HepG2 (cell line): ENCODE results near the gene ASCL3. TPM values are rescaled to one million over a fixed set of nuclear protein-coding genes. Genes with fewer than 3 reads are reported as not detected.

ENCODE experiments used
- BCLAF1 ChIP-seq: fragments of 450-650 bp; IDR thresholded peaks from 2 replicates; pipeline ENCODE4 v1.6.1; 2017; ENCODE audit warnings: mild to moderate bottlenecking
- CEBPB ChIP-seq: IDR thresholded peaks from 2 replicates; pipeline ENCODE4 v1.6.1; 2011; ENCODE audit warnings: low read depth, low read length, improper control_type of control experiment, borderline replicate concordance
- DPF2 ChIP-seq: sonication (generic); formaldehyde crosslinking; IDR thresholded peaks from 2 replicates; pipeline ENCODE4 v1.4.0; 2020; ENCODE audit warnings: mild to moderate bottlenecking, low read depth, missing genetic modification reagents, borderline replicate concordance
- ELF1 ChIP-seq: sonication (generic); formaldehyde crosslinking; IDR thresholded peaks from 2 replicates; pipeline ENCODE4 v1.4.0; 2020; ENCODE audit warnings: missing genetic modification reagents
- HOXD1 ChIP-seq: sonication (generic); formaldehyde crosslinking; IDR thresholded peaks from 2 replicates; pipeline ENCODE4 v1.5.0; 2020; ENCODE audit warnings: missing genetic modification reagents
- IRF1 ChIP-seq: sonication (generic); formaldehyde crosslinking; IDR thresholded peaks from 2 replicates; pipeline ENCODE4 v1.4.0; 2020; ENCODE audit warnings: low read depth, mild to moderate bottlenecking, missing genetic modification reagents
- MYPOP ChIP-seq: sonication (generic); formaldehyde crosslinking; IDR thresholded peaks from 2 replicates; pipeline ENCODE4 v1.8.1; 2023; ENCODE audit warnings: mild to moderate bottlenecking, moderate library complexity, missing genetic modification reagents
- PRDM4 ChIP-seq: sonication (generic); formaldehyde crosslinking; IDR thresholded peaks from 2 replicates; pipeline ENCODE4 v1.9.0; 2021; ENCODE audit warnings: missing genetic modification reagents, borderline replicate concordance
- REL ChIP-seq: sonication (generic); formaldehyde crosslinking; conservative IDR thresholded peaks from 2 replicates; pipeline ENCODE4 v1.8.0; 2022; ENCODE audit warnings: mild to moderate bottlenecking, missing genetic modification reagents, moderate library complexity
- SMARCE1 ChIP-seq: fragments of 450-650 bp; IDR thresholded peaks from 2 replicates; pipeline ENCODE4 v1.6.1; 2017; ENCODE audit warnings: borderline replicate concordance
- ZBTB38 ChIP-seq: sonication (generic); formaldehyde crosslinking; IDR thresholded peaks from 2 replicates; pipeline ENCODE4 v1.5.1; 2020; ENCODE audit warnings: mild to moderate bottlenecking, missing genetic modification reagents
- ZFP36L2 ChIP-seq: sonication (generic); formaldehyde crosslinking; IDR thresholded peaks from 2 replicates; pipeline ENCODE4 v1.4.0; 2020; ENCODE audit warnings: missing genetic modification reagents
- ZNF138 ChIP-seq: sonication (generic); formaldehyde crosslinking; IDR thresholded peaks from 2 replicates; pipeline ENCODE4 v1.5.0; 2020; ENCODE audit warnings: mild to moderate bottlenecking, low read depth, missing genetic modification reagents
- ZNF343 ChIP-seq: sonication (generic); formaldehyde crosslinking; IDR thresholded peaks from 2 replicates; pipeline ENCODE4 v1.4.0; 2020; ENCODE audit warnings: mild to moderate bottlenecking, missing genetic modification reagents
- ZNF414 ChIP-seq: sonication (generic); formaldehyde crosslinking; IDR thresholded peaks from 2 replicates; pipeline ENCODE4 v1.5.0; 2020; ENCODE audit warnings: missing genetic modification reagents
- ZNF432 ChIP-seq: sonication (generic); formaldehyde crosslinking; IDR thresholded peaks from 2 replicates; pipeline ENCODE4 v1.5.0; 2020; ENCODE audit warnings: missing genetic modification reagents, mild to moderate bottlenecking, borderline replicate concordance
- ZNF446 ChIP-seq: sonication (generic); formaldehyde crosslinking; IDR thresholded peaks from 2 replicates; pipeline ENCODE4 v1.5.0; 2020; ENCODE audit warnings: mild to moderate bottlenecking, missing genetic modification reagents
- ZNF597 ChIP-seq: sonication (generic); formaldehyde crosslinking; IDR thresholded peaks from 2 replicates; pipeline ENCODE4 v1.5.0; 2020; ENCODE audit warnings: missing genetic modification reagents
- ZZZ3 ChIP-seq: sonication (generic); formaldehyde crosslinking; IDR thresholded peaks from 2 replicates; pipeline ENCODE4 v1.4.0; 2020; ENCODE audit warnings: missing genetic modification reagents, mild to moderate bottlenecking, borderline replicate concordance
- polyA plus RNA-seq, 8 experiments: library from polyadenylated mRNA; depleted of rRNA in 3 of 8; stranded (reverse) in 7 of 8; unstranded in 1 of 8; fragments of >200 nt; fragmentation: Illumina TruSeq in 4 of 8; extraction: Trizol in 4 of 8; gene quantifications; 2 replicates each; pipeline versions ENCODE4 v1.2.1 to v1.2.3, GENCODE V29; 2011 to 2016; ENCODE audit warnings: low read depth in 4 of 8, missing spikeins in 1 of 8, mixed read lengths in 1 of 8; ENCODE audit not compliant: insufficient read depth in 1 of 8
- total RNA-seq, 5 experiments: library from RNA; depleted of rRNA; stranded (reverse); fragments of >200 nt; fragmentation: Illumina TruSeq; extraction: Trizol; gene quantifications; 2 replicates each; pipeline ENCODE4 v1.2.3, GENCODE V29; 2016; ENCODE audit warnings: low read depth in 1 of 5

Gene ASCL3
- total and polyA plus RNA-seq, 2 of the 13 experiments (the other 11 are each of a cell fraction or from before 2014, with no cell fraction given) = not detected

GRCh38 chr11:8964324-8965320 lies 21.8 kb upstream of the ASCL3 start, which contains the start of gene TMEM9B (continued):
- TF ChIP-seq PRDM4 = no peak
- no peak for TF ChIP-seq ZNF343
- TF ChIP-seq ELF1 = peak; percentile 94
- TF ChIP-seq ZNF446 = 0 out of 2 replicates have a peak, but pooled peaks have one; percentile 13
- TF ChIP-seq ZFP36L2 = no peak
- 0 out of 2 replicates have a peak, but pooled peaks have one; percentile 52 for TF ChIP-seq ZNF414
- no peak for TF ChIP-seq REL (CRISPR knock-in tag)
- TF ChIP-seq DPF2 (CRISPR knock-in tag) = no peak
- no peak for TF ChIP-seq CEBPB
- no peak for TF ChIP-seq ZNF432 (CRISPR knock-in tag)
- no peak for TF ChIP-seq IRF1 (CRISPR knock-in tag)
- TF ChIP-seq BCLAF1 = no peak
- peak; percentile 78; the same call in 1 of the 2 replicates for TF ChIP-seq MYPOP
- TF ChIP-seq HOXD1 = 0 out of 2 replicates have a peak, but pooled peaks have one; percentile 38
- no peak for TF ChIP-seq SMARCE1
- no peak; the same call in 1 of the 2 replicates for TF ChIP-seq ZNF138 (CRISPR knock-in tag)
- no peak for TF ChIP-seq ZNF597 (CRISPR knock-in tag)
- 0 out of 2 replicates have a peak, but pooled peaks have one; percentile 7 for TF ChIP-seq ZBTB38 (CRISPR knock-in tag)
- TF ChIP-seq ZZZ3 (CRISPR knock-in tag) = peak; percentile 65; the same call in 1 of the 2 replicates
